Rectal smooth muscle tissue (tissue), 1 donor: ENCODE data around the gene NUDCD3.

Experiments used
- H3K27ac ChIP-seq: one replicate; pipeline ENCODE4 v1.7.0; 2013; ENCODE audit warnings: low read depth, low read length, inconsistent platforms
- H3K27me3 ChIP-seq: one replicate; pipeline ENCODE4 v1.7.0; 2013; ENCODE audit warnings: low read length; ENCODE audit not compliant: control insufficient read depth, insufficient read depth
- H3K36me3 ChIP-seq: one replicate; pipeline ENCODE4 v1.7.0; 2013; ENCODE audit warnings: low read length; ENCODE audit not compliant: control insufficient read depth, insufficient read depth
- H3K4me1 ChIP-seq: one replicate; pipeline ENCODE4 v1.7.0; 2013; ENCODE audit warnings: low read length; ENCODE audit not compliant: control insufficient read depth, insufficient read depth
- H3K4me3 ChIP-seq: one replicate; pipeline ENCODE4 v1.7.0; 2013; ENCODE audit warnings: low read length
- H3K9ac ChIP-seq: one replicate; pipeline ENCODE4 v1.7.0; 2013; ENCODE audit warnings: low read length

NUDCD3 gene

DNA sequence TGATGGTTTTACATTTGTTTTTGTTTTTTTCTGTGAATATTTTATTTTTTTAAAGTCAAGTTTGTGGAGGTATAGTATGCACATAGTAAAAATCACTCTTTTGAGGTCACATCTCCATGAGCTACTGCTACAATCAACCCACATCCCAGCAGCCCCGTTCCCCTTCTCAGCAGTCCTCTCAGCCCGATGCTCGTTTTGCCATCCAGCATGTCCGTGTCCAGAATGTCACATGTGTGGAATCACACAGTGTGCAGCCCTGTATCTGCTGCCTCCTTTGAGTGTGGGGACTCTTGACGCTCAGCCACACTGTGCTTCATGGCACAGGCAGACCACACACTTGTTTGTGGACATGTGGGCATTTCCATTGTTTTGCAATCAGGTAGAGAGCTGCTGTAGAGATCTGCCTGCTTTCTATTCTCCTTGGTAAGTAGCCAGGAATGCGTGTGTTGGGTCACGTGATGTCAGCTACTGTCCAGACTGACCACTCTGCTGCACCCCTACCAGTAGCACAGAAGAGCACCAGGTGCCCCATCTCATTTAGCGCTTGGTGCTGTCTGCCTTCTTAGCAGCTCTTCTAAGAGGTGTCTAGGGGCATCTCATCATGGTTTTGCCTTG lies 93.4 kb downstream of the NUDCD3 start:
- Histone ChIP-seq H3K27me3 (no peaks in the 10 kb centered on the region), H3K9ac (no peak overlapping the region), H3K36me3 (peaks cover 8% of the 10 kb centered on the region), H3K27ac (no peak overlapping the region), H3K4me1 (peaks cover 3% of the 10 kb centered on the region), H3K4me3 (no peak overlapping the region)

DNA sequence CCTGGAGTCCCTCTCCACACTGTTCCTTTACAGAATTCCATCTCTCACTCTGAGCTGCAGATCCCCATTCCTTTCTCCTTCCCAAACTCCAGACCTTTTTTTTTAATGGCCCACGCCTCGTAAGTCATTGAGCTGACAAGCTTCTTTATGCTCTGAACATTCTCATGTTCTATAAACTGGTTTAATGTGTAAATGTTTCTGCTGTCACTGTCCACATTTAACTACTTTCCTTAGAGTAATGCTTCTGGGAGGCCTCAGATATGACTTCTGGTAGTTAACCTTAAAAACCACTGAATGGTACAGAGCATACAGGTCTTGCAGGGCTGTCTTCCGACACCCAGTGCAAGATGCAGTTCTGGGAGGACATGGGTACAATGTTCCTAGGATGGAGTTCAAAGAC lies 94.0 kb downstream of the NUDCD3 start:
- no peak overlapping the region for H3K27ac ChIP-seq
- peaks cover 3% of the 10 kb centered on the region for H3K4me1 ChIP-seq
- H3K36me3 ChIP-seq = peaks cover 11% of the 10 kb centered on the region
- H3K9ac ChIP-seq = no peak overlapping the region
- H3K27me3 ChIP-seq = no peaks in the 10 kb centered on the region
- H3K4me3 ChIP-seq = no peak overlapping the region

DNA sequence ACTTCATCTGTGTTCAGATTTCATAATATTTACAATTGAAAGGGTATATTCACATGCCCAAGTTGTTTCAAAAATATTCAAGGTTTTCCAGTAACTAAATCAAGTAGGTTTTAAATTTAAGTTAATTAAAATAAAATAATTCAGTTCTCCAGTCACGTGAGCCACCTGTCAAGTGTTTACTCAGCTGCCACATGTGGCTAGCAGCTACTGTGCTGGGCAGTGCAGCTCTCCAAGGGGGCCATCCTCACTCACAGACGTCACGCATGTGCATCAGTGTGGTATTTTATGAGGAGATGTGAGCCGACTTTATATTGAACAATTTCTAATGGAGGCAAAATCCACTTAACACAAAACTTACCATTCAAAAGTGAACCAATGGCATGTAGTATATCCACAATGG lies 95.4 kb downstream of the NUDCD3 start:
- peaks cover 3% of the 10 kb centered on the region for H3K4me1 ChIP-seq
- H3K36me3 ChIP-seq = peaks cover 21% of the 10 kb centered on the region
- no peak overlapping the region for H3K27ac ChIP-seq
- no peak overlapping the region for H3K4me3 ChIP-seq
- no peaks in the 10 kb centered on the region for H3K27me3 ChIP-seq
- H3K9ac ChIP-seq = no peak overlapping the region

DNA sequence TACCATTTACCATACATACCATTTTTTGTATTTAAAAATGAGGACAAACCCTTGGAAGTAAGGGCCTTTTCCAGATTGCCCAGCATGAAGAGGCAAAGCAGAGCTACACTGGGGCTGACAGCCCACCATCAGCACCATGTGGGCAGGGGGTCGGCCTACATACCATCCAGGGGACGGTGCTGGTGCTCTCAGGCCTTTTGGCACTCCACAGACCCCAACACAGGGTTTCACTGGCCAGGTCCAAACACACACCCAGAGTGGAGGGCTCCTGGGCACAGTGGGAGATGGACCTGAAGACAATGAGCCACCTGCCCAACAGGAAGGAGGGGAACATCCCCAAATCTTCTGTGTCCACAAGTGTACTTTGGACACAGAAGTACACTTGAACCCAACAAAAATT lies 95.8 kb downstream of the NUDCD3 start:
- Histone ChIP-seq H3K27me3 (no peaks in the 10 kb centered on the region), H3K4me3 (no peak overlapping the region), H3K4me1 (peaks cover 3% of the 10 kb centered on the region), H3K36me3 (peaks cover 22% of the 10 kb centered on the region), H3K27ac (no peak overlapping the region), H3K9ac (no peak overlapping the region)

DNA sequence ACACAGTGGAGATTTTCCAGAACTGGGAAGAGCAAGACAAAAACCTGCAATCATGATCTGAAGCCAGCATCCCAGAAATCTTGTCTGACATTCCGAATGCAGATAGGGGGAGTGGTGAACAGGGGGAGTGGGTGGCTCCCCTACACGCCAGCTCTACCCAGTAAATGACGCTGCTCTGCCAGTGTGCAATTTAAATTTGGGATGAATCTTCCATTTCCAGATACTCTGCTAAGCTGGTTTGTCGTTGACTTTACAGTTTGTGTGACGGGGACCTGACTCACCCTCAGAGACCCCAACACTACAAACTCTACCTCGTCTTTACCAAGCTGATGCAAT lies 96.4 kb downstream of the NUDCD3 start:
- H3K36me3 ChIP-seq = peaks cover 25% of the 10 kb centered on the region
- H3K9ac ChIP-seq = no peak overlapping the region
- no peak overlapping the region for H3K4me3 ChIP-seq
- no peaks in the 10 kb centered on the region for H3K27me3 ChIP-seq
- H3K4me1 ChIP-seq = peaks cover 3% of the 10 kb centered on the region
- no peak overlapping the region for H3K27ac ChIP-seq

DNA sequence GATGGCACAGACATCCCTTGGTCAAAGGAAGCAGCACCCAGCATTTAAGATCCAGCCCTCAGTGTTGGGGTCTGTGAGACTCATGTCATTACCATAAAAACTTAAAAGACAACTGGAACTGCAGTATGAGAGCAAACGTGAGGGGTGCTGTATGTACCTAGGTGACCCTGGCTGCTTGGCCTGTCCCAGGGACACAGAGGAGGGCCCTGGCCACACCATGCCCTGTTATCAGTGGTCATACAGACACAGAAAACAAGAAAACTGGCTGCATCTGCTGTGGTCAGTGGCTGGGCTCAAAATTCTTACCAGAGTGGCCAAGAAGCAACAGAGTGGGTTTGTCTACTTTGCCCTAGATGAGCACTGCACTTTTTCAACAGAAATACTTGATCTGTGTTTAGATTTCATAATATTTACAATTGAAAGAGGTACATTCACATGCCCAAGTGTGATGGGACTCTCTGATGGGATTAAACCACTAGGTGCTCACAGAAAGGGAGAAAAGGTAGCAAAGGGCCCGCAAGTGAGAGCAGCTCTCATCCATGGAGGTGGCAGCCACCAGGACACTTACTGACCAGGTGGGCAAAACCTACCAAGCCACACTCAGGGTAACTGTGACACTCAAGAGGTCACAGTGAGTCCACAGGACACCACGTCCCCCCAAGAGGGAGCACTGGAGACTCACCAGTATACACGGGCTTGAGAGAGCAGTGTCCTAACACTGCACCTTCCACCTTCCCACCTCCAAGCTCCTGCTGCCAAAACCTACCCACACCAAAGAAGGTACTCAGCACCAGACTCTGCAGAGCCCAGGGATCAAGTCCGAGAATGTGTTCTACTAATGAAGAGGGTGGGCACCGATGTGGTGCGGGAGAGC lies 97.0 kb downstream of the NUDCD3 start:
- Histone ChIP-seq H3K36me3 (peaks cover 29% of the 10 kb centered on the region), H3K4me1 (peaks cover 3% of the 10 kb centered on the region), H3K27me3 (no peaks in the 10 kb centered on the region), H3K4me3 (no peak overlapping the region), H3K9ac (no peak overlapping the region), H3K27ac (no peak overlapping the region)

DNA sequence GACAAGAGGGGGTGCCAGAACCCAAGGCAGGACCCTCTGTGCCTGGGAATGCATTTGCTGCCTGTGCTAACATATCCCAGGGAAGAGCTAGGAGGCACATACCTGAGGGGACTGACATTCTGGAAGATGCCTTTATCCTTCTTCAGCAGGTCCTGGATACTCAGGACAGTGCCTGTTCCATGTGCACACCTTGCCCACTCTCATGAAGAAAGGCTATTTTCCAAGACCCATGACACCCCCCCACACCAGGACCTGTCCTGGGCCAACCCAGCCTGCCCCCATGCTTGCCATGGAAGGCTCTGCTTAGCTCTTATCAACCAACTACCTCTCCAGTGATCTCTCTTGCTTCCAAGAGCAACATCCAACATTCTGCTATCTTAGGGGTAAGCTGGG lies 97.8 kb downstream of the NUDCD3 start:
- Histone ChIP-seq H3K9ac (no peak overlapping the region), H3K27ac (no peak overlapping the region), H3K27me3 (no peaks in the 10 kb centered on the region), H3K4me3 (no peak overlapping the region), H3K4me1 (peaks cover 3% of the 10 kb centered on the region), H3K36me3 (peaks cover 26% of the 10 kb centered on the region)

DNA sequence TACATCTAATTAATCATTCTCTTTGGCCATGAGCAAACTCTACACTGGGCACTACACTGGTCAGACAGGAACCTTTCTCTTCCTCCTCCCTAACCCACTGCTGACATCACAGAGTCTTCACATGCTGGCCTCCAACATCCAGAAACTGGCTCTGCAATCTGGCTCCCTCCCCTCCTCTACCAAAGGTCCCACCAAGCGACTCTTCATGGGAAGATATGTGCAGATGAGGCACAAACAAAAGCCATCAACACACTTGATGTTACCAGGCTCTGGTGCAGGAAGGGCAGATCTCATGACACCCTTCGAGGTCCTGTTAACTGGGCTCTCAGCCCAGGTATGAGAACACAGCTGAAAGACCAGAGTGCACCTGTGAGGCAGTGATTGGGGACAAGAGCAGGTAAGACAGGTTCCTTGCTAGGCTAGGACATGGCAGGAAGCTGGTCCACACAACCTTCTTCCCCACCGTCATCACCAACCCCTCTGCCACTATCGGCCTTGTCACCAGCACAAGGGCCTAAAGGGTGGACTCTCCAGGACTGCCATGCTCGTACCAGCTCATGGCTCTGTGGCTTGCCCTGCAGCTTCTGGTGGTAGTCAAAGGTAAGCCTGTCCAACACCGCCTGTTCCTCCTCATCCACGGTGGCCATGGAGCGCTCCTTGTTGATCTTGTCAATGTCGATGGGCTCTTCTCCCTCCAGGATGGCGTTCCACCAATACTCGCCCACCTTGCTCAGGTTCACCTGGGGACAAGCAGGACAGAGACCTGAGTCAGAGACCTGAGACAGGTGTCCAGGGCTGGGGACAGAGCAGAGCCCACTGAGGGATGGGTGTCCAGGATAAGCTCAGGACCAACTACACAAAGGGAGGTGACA lies 98.5 kb downstream of the NUDCD3 start:
- no peaks in the 10 kb centered on the region for H3K27me3 ChIP-seq
- no peak overlapping the region for H3K9ac ChIP-seq
- H3K27ac ChIP-seq = no peak overlapping the region
- H3K36me3 ChIP-seq = peaks cover 27% of the 10 kb centered on the region
- H3K4me3 ChIP-seq = no peak overlapping the region
- peaks cover 3% of the 10 kb centered on the region for H3K4me1 ChIP-seq

DNA sequence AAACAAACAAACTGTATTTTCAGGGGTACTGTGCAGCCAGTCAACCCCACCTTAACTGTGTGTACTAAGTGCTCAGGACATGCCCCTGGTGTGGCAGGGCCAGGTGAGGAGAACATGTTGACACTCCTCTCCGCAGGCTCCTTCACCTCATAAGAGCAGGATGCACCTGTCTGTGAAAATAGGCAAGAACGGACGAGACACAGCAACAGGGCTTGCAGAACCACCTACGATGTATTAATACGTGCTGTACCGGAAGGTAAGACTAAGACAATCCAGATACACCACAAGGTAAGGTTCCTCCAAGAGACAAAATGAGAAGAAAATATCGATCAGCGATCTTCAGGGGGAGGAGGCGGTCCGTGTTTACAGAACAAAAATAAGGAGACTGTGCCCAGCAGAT lies 99.3 kb downstream of the NUDCD3 start:
- H3K4me1 ChIP-seq = no peaks in the 10 kb centered on the region
- no peaks in the 10 kb centered on the region for H3K27me3 ChIP-seq
- H3K27ac ChIP-seq = no peak overlapping the region
- H3K36me3 ChIP-seq = peaks cover 27% of the 10 kb centered on the region
- H3K9ac ChIP-seq = no peak overlapping the region
- H3K4me3 ChIP-seq = no peak overlapping the region

DNA sequence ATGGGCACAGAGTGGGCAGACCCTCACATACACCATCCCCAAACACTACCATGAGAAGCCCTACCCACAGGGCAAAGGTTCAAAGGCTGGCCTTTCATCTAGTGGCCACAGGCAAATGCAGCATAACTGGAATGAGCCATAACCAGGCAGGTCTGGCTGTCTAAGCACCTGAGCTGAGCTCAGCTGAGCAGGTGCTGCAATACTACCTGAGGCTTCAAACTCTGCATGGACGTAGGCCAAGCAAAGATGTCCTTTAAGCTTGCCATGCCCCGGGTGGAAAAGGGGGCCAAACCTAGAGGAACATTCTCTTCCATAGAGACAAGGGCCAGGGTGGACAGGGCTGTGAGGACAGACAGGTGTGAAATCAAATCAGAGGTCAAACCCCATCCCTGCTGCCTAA lies 99.8 kb downstream of the NUDCD3 start:
- Histone ChIP-seq H3K27me3 (no peaks in the 10 kb centered on the region), H3K4me1 (no peaks in the 10 kb centered on the region), H3K36me3 (peaks cover 27% of the 10 kb centered on the region), H3K4me3 (no peak overlapping the region), H3K9ac (no peak overlapping the region), H3K27ac (no peak overlapping the region)

DNA sequence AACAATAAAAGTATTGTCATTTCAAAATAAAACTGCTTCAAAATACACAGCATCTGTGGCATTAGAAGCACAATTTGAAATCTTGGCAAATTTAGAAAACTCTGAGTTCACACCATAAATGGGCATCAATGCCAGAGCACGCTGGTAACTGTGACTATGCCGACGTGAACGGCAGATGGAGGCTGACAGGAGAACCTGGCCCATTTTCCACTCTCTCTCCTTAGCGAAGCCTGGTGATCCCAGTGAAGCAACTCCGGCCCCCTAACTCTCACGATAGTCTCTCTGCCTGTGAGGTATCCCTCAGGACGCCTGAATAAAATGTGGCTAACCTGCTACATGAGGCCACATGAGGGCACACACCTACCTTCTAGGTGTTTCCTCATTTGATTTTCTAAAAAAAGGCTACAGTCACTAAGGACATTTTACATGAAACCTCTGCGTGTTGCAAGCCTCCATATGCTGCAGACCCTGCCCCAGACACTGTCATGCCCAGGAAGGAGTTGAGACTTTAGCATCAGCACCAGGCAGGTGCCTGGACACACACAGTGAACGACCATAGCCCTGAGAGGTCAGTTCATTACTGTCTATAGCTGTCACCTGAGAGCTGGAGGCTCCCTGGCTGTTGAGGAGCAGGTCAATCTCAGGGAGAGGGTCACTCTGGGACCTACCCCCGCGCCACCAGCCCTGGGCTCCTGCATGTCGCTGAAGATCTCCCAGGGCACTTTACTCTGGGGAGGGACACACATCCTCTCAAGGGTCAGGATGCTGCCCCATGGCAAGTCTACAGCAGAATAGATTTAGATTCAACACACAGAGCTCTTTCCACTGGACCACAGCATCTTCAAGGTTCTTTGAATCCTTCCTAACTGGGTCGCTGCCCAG lies 102.1 kb downstream of the NUDCD3 start:
- Histone ChIP-seq H3K9ac (no peak overlapping the region), H3K27ac (no peak overlapping the region), H3K27me3 (no peaks in the 10 kb centered on the region), H3K4me1 (no peaks in the 10 kb centered on the region), H3K4me3 (no peak overlapping the region), H3K36me3 (peaks cover 30% of the 10 kb centered on the region)

DNA sequence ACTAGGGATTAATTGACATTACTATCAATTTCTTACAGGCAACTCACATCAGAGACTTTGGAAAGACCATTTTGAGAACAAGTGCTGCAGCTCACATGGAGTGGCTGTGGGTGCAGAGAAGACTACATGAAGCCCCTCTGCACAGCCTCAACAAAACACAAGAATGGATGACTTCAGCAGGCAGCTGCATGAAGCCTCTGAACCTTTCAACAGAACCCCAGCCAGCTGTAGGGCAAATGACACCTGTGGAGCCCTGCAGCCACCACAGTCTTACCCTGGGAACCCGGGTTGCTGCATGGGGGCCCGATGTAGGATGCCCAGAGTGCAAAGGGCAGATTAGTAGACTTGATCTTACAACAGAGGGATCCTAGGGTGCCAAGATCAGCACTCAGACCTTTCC lies 103.1 kb downstream of the NUDCD3 start:
- H3K4me1 ChIP-seq = no peaks in the 10 kb centered on the region

More for the DNA sequence above, 103.1 kb downstream of the NUDCD3 start:
- H3K4me3 ChIP-seq = no peak overlapping the region
- H3K27ac ChIP-seq = no peak overlapping the region
- H3K9ac ChIP-seq = no peak overlapping the region
- peaks cover 30% of the 10 kb centered on the region for H3K36me3 ChIP-seq
- H3K27me3 ChIP-seq = no peaks in the 10 kb centered on the region
